Kidney (tissue), 14 donors: ENCODE data around the gene ABTB1. TPM values are rescaled to one million over a fixed set of nuclear protein-coding genes. Genes with fewer than 3 reads are reported as not detected.

Source experiments
- DNase-seq, 5 donors: peaks; one replicate each; pipeline ENCODE4 v3.0.0-alpha.2; 2013 to 2020
- FAIRE-seq: peaks from 2 replicates; lab custom pipeline; 2012; peaks lifted over from hg19 to GRCh38; lab: Jason Lieb, UNC
- H3K27ac ChIP-seq, 2 donors: one replicate each; pipeline ENCODE4 v1.7.0; 2013; ENCODE audit warnings: low read depth in 2 of 2, low read length in 2 of 2, inconsistent platforms in 1 of 2
- H3K27me3 ChIP-seq: one replicate; pipeline ENCODE4 v1.7.1; 2013; ENCODE audit warnings: low read length, inconsistent platforms; ENCODE audit not compliant: control insufficient read depth, insufficient read depth
- H3K36me3 ChIP-seq, 3 donors: one replicate each; pipeline versions ENCODE4 v1.7.0 to v1.7.1; 2013; ENCODE audit warnings: low read length in 3 of 3, control low read depth in 1 of 3, inconsistent platforms in 1 of 3; ENCODE audit not compliant: insufficient read depth in 3 of 3, control insufficient read depth in 2 of 3
- H3K4me1 ChIP-seq, 3 donors: one replicate each; pipeline versions ENCODE4 v1.7.0 to v1.7.1; 2013; ENCODE audit warnings: low read length in 3 of 3, inconsistent platforms in 1 of 3, low read depth in 1 of 3; ENCODE audit not compliant: control insufficient read depth in 2 of 3, insufficient read depth in 2 of 3
- H3K4me3 ChIP-seq, 3 donors: one replicate each; pipeline versions ENCODE4 v1.7.0 to v1.8.1; 2013; ENCODE audit warnings: low read length in 3 of 3, control low read depth in 1 of 3, inconsistent platforms in 1 of 3
- H3K9ac ChIP-seq, 3 donors: one replicate each; pipeline versions ENCODE4 v1.7.0 to v1.7.1; 2013; ENCODE audit warnings: low read length in 3 of 3, control low read depth in 1 of 3, inconsistent platforms in 1 of 3
- H3K9me3 ChIP-seq, 3 donors: one replicate each; pipeline versions ENCODE4 v1.7.0 to v1.7.1; 2013; ENCODE audit warnings: low read length in 3 of 3, control low read depth in 1 of 3, inconsistent platforms in 1 of 3; ENCODE audit not compliant: control insufficient read depth in 2 of 3, insufficient read depth in 1 of 3
- CTCF ChIP-seq: IDR thresholded peaks from 3 replicates; pipeline ENCODE4 v1.5.1; 2012; ENCODE audit warnings: mild to moderate bottlenecking, moderate library complexity, borderline replicate concordance; ENCODE audit not compliant: insufficient read depth; ENCODE audit errors: extremely low read depth
- intact Hi-C: fragments of 100-400 bp; cut with DNase I; formaldehyde crosslinking; loops from one replicate; pipeline ENCODE4 v1.11.1; 2022
- polyA plus RNA-seq: library from polyadenylated mRNA; stranded (reverse); fragments of 350-450 nt; fragmentation: Illumina TruSeq; extraction: RNeasy Lipid Tissue Mini Kit (QIAGEN cat#74804); gene quantifications from one replicate; pipeline ENCODE4 v1.2.3, GENCODE V29; 2014; ENCODE audit warnings: low read depth, low replicate concordance; ENCODE audit not compliant: insufficient read depth
- total RNA-seq: library from RNA; stranded (reverse); fragmentation: NEBNext Ultra II Directional; extraction: Animal tissue kit (Norgen Biotek cat#: 25700); gene quantifications from one replicate; pipeline ENCODE4 v1.2.1, GENCODE V29; 2021
- donor health status: control.
- donor health status: control.
- donor health status: control.
- donor health status: control.
- donor health status: control.
- donor health status: DM: yes; HTN: yes; CAD: no.
- donor health status: Normal renal cell carcinoma (clear cell type).

The ABTB1 gene
- total and polyA plus RNA-seq, 2 donors from 2014 or later, result 29.2 to 43.2 TPM

DNA sequence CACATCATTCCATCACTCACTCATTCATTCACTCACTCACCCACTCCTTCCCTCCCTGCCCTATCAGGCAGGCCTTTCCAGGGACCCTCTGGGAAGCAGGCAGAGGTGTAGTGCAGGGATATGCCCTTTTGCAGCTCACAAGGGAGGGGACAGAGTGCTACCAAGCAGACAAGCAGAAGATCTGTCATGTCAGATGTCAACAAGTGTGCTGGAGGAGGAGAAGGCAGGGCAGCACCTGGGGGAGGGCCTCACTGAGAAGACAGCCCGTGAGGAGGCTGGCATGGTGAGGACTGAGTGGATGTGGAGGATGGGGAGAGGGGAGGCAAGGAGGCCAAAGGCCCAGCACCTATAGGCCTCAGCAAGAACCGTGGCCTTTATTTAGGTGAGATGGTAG, 15.3 kb downstream of the ABTB1 start:
- no peaks in the 10 kb centered on the region for H3K27me3 ChIP-seq
- no peaks in the 10 kb centered on the region for H3K9me3 ChIP-seq
- H3K27ac ChIP-seq, result no peak overlapping the region
- no peak for TF ChIP-seq CTCF
- intact Hi-C loops, result no loop called here
- H3K4me3 ChIP-seq, result no peak overlapping the region
- no peaks in the 10 kb centered on the region for H3K36me3 ChIP-seq
- H3K4me1 ChIP-seq, result no peaks in the 10 kb centered on the region
- DNase-seq, result peak in 1 of 5 donors; percentile 30
- no peak for FAIRE-seq
- no peak overlapping the region for H3K9ac ChIP-seq

- peak in 3 of 5 donors; percentile 23 to 52 (median 41) for DNase-seq
Observed at GRCh38 chr3:127688416-127689265, 15.9 kb downstream of the ABTB1 start.

GRCh38 chr3:127689266-127689860, 16.6 kb downstream of the ABTB1 start:
- peaks cover 0 to 4% (median 0%) of the 10 kb centered on the region in 3 donors for H3K36me3 ChIP-seq
- H3K9ac ChIP-seq, result no peak overlapping the region
- no peak for FAIRE-seq
- peak in 2 of 5 donors; percentile 36 to 45 for DNase-seq
- no peaks in the 10 kb centered on the region for H3K27me3 ChIP-seq
- H3K27ac ChIP-seq, result no peak overlapping the region
- no peak for TF ChIP-seq CTCF
- no peaks in the 10 kb centered on the region for H3K9me3 ChIP-seq
- intact Hi-C loops, result no loop called here
- H3K4me1 ChIP-seq, result no peaks in the 10 kb centered on the region
- H3K4me3 ChIP-seq, result no peak overlapping the region

More at GRCh38 chr3:127688416-127689265, 15.9 kb downstream of the ABTB1 start:
- TF ChIP-seq CTCF, result no peak
- Histone ChIP-seq H3K4me1 (no peaks in the 10 kb centered on the region), H3K4me3 (no peak overlapping the region), H3K9me3 (no peaks in the 10 kb centered on the region), H3K36me3 (peaks cover 0 to 4% (median 0%) of the 10 kb centered on the region in 3 donors), H3K27me3 (no peaks in the 10 kb centered on the region), H3K27ac (no peak overlapping the region), H3K9ac (no peak overlapping the region)
- intact Hi-C loops, result no loop called here
- FAIRE-seq, result no peak
